Vagina (tissue), 2 donors: ENCODE measurements around the gene STX1A.

Experiments used
- POLR2AphosphoS5 ChIP-seq, 2 donors: sonication (generic); formaldehyde crosslinking; IDR thresholded peaks; one replicate each; pipeline ENCODE4 v1.9.0; 2017; ENCODE audit warnings: antibody characterized with exemption in 2 of 2, mild to moderate bottlenecking in 2 of 2, low read depth in 1 of 2; ENCODE audit not compliant: insufficient read depth in 1 of 2
- TF ChIP-seq, protein P1 (sequence below), 3 experiments: fragments of 450-650 bp in 2 of 3; fragments of 200-600 bp in 1 of 3; sonication (generic) in 1 of 3; IDR thresholded peaks; one replicate each; pipeline ENCODE4 v1.5.1; 2017 to 2019; ENCODE audit warnings: antibody characterized with exemption in 3 of 3, mild to moderate bottlenecking in 2 of 3, moderate library complexity in 2 of 3

- TF ChIP-seq, protein P1, sequence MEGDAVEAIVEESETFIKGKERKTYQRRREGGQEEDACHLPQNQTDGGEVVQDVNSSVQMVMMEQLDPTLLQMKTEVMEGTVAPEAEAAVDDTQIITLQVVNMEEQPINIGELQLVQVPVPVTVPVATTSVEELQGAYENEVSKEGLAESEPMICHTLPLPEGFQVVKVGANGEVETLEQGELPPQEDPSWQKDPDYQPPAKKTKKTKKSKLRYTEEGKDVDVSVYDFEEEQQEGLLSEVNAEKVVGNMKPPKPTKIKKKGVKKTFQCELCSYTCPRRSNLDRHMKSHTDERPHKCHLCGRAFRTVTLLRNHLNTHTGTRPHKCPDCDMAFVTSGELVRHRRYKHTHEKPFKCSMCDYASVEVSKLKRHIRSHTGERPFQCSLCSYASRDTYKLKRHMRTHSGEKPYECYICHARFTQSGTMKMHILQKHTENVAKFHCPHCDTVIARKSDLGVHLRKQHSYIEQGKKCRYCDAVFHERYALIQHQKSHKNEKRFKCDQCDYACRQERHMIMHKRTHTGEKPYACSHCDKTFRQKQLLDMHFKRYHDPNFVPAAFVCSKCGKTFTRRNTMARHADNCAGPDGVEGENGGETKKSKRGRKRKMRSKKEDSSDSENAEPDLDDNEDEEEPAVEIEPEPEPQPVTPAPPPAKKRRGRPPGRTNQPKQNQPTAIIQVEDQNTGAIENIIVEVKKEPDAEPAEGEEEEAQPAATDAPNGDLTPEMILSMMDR (IDR thresholded peaks at IDR 0.05), result no peak
- no peak for TF ChIP-seq POLR2AphosphoS5 (IDR thresholded peaks at IDR 0.05; ENCODE audit: insufficient read depth in 1 of 2, low read depth in 1 of 2)
These were observed 30.7 kb upstream of the STX1A start for GRCh38 chr7:73749931-73750776.
